Activated T-cell treated with anti-CD3 and anti-CD28 coated beads for 48 hours (primary cell): ENCODE data around the gene PNPLA7.
"Not testable (repeated sequence)": the region's sequence is repeated elsewhere in the genome, so short reads cannot be mapped to it uniquely, and the experiment has no call there.

Experiments
- DNase-seq: peaks from one replicate; pipeline ENCODE4 v3.0.0-alpha.2; 2020; ENCODE audit warnings: low read depth

Gene PNPLA7

DNA sequence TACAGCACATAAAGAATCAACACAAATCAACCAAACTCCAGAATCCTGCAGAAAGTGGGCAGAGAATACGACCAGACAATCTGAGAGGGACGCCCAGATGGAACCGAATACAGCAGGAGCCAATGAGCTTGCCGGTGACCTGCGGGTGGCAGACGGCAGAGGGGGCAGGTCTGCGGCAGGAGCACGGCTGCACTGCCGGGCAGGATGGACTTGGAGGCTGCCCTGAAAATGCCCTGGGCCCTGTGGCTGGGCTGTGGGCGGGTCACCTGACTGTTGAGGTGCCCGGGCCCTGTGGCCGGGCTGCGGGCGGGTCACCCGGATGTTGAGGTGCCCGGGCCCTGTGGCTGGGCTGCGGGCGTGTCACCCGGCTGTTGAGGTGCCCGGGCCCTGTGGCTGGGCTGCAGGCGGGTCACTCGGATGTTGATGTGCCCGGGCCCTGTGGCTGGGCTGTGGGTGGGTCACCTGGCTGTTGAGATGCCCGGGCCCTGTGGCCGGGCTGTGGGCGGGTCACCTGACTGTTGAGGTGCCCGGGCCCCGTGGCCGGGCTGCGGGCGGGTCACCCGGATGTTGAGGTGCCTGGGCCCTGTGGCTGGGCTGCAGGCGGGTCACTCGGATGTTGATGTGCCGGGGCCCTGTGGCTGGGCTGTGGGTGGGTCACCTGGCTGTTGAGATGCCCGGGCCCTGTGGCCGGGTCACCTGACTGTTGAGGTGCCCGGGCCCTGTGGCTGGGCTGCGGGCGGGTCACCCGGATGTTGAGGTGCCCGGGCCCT lies 36.2 kb downstream of the PNPLA7 start:
- not testable (repeated sequence) for DNase-seq

DNA sequence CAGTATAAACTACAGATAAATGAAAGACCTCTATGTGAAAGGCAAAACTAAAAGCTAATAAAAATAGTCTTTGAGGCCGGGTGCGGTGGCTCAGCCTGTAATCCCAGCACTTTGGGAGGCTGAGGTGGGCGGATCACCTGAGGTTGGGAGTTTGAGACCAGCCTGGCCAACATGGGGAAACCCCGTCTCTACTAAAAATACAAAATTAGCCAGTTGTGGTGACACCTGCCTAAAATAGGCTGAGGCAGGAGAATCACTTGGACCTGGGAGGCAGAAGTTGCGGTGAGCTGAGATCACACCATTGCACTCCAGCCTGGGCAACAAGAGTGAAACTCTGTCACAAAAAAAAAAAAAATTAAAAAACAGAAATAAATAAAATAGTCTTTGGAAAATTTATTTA lies 37.1 kb downstream of the PNPLA7 start:
- DNase-seq = not testable (repeated sequence)

DNA sequence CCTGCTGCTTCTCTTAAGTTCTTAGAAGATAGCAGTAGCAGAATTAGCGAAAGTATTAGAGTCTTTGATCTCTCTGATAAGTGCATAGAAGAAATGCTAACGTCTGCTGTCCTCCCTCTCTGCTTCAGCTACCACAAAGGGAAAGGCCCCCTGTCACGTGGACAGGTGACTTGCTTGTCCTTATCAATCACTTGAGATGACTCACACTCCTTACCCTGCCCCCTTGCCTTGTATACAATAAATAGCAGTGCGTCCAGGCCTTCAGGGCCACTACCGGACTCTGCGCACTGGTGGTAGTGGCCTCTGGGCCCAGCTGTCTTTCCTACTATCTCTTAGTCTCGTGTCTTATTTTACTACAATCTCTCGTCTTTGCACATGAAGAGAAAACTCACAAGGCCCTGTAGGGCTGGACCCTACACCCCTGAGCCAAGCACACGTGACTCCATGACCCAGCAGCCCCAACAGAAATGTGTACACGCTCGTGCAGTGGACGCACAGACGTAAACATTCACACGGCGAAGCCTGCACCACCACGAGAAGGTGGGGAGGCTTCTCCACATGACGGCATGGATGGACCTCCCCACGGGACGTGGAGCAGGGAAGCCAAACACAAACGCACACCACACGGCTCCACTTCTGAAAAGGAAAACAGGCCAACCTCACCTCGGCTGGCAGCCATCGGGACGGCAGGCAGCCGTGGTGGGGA lies 38.3 kb downstream of the PNPLA7 start:
- DNase-seq = no peak

DNA sequence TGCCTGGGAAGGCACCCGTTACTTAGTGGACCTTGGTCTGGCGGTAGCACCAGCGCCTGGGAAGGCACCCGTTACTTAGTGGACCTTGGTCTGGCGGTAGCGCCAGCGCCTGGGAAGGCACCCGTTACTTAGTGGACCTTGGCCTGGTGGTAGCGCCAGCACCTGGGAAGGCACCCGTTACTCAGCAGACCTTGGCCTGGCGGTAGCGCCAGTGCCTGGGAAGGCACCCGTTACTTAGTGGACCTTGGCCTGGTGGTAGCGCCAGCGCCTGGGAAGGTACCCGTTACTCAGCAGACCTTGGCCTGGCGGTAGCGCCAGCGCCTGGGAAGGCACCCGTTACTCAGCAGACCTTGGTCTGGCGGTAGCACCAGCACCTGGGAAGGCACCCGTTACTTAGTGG lies 39.1 kb downstream of the PNPLA7 start:
- DNase-seq = not testable (repeated sequence)

DNA sequence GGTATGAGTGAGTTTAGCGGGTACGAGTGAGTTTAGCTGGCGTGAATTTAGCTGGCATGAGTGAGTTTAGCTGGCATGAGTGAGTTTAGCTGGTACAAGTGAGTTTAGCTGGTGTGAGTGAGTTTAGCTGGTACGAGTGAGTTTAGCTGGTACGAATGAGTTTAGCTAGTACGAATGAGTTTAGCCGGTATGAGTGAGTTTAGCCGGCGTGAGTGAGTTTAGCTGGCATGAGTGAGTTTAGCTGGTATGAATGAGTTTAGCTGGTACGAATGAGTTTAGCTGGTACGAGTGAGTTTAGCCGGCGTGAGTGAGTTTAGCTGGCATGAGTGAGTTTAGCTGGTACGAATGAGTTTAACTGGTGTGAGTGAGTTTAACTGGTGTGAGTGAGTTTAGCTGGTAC lies 41.0 kb downstream of the PNPLA7 start:
- DNase-seq = no peak

DNA sequence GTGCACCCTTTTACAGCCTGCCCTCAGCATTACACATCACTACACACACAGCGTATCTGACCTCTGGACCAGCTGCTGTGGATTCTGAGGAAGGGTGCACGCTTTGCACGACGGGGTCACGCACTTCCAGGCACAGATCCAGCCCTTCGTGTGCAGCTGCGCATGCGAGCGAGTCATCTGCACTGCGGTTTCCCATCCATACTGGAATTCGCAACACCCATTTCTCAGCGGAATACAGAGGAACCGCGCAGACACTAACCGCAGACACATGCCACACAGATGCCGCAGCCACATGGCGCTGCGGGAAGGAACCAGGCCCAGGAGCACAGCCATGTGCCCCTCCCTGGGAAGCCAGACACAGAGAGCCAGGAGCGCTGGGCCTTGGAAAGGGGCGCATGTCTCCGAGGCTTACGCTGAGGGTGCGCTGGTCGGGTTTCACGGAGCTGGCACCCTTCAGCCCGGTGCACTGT lies 43.5 kb downstream of the PNPLA7 start:
- DNase-seq = no peak

DNA sequence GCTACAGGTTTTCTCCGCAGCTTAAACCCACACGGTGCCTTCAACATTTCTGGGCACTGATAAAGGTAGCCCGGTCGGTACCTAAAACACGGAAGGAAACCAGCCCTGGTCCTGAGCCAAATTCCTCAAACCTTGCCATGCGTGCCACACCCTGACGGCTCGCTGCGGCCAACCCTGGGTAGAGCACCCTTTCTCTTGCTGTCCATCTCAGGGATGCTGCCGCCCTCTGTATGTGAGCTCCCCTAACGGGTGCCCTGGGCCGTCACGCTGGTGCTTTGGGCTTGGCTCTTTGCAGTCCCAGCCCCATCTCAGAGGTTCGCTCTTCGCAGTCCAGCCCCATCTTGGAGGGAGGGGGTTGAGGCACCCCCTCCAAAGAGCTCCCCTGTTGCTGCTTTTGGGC lies 43.9 kb downstream of the PNPLA7 start:
- no peak for DNase-seq

DNA sequence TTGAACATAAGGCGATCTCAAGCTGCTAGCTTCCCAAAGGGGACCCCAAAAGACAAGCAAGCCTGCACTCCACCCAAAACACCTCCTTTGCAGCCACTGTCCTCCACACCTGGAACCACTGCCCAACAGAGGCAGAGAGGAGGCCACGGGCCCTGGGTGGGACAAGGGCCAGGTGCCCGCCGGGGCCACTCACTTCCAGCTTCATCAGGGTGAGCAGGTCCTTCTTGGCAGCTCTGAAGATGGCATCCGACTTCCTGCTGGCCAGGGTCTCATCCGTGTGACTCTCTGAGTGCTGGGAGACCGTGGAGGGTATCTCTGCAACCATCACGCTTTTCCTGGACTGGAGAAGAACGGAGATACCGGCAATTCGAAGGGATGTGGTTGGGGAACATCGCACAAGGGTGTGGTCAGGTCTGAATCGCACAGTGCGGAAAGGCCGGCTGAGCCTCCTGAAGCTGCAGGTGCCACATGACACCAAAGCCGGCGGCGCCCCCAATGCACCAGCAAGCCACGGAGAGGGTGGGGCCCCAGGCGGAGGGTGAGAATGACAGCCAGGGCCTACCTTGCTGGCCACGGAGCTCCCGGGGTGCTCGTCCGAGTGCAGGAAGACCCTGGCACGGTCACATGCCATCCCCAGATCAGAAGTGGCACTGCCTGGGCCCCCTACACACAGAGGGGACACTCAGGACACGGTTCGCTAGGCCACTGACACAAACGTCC lies 44.6 kb downstream of the PNPLA7 start:
- DNase-seq = no peak

DNA sequence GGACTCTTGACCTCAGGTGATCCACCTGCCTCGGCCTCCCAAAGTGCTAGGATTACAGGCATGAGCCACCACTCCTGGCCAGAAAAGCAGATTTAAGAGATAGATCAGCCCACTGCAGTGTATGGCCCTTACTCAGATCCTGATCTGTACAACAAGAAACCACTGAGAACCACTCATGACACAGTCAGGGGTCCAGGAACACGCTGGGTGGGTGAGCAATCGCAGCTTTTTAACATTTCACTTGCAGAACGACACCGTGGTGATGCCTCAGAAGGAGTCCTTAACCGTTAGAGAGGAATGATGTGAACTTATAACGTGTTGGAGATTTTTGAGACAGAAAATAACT lies 45.8 kb downstream of the PNPLA7 start:
- DNase-seq = no peak

DNA sequence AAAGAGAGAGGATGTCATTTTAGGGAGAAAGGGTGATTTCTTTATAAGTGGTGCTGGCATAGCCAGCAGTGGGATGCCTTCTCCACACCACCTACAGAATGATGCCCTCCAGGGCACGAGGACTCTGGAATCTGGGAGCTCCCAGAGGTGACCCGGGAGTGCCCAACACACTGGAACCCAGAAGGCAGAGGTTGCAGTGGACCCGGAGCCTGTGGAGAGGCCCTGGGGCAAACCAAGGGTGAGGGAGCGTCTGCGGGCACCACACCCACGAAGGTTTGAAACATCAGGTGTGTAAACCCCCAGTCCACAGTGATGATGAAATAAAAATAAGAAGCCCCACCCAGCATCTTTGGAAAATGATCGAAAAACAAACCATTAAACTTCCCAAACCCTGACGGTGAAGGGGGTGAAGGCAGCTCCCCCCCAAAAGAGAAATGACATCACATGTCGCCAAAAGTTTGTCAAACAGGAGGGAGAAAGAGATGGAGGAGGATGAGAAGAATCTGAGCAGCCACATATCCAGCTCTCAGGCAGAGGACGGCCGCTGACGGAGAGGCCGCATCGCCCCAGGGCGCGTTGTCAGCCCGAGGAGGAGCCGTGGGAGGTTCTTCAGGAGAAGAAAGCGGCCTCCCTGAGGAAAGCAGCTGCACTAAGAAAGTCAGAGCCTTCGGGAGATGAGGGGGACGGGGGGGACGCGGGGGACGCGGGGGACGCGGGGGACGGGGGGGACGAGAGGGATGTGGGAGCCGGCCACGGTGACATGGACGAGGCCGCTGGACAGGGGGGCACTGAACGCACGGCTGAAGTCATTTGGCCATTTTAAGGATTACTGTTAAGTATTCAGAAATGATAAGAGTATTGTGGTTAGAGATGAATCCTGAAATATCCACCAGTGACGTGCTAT lies 47.9 kb downstream of the PNPLA7 start:
- DNase-seq = no peak

DNA sequence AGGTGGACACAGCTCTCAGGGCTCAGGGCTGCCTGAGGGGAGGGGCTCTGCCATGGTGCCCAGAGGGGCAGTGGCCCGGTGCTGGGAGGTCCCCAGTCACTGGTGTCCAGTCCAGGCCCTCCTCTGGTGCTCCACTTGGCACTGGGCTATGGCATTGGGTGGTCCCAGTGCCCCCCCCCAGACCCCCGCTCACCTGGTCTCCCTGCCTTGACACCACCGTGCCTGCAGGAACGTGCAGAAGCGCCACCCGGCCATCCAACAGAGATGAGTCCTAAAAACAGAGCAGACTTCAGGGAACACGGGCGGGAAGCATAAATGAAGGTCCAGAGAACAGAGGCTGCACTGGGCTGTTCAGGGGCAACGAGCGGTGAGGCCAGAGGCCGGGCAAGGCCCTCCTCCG lies 48.7 kb downstream of the PNPLA7 start:
- no peak for DNase-seq

DNA sequence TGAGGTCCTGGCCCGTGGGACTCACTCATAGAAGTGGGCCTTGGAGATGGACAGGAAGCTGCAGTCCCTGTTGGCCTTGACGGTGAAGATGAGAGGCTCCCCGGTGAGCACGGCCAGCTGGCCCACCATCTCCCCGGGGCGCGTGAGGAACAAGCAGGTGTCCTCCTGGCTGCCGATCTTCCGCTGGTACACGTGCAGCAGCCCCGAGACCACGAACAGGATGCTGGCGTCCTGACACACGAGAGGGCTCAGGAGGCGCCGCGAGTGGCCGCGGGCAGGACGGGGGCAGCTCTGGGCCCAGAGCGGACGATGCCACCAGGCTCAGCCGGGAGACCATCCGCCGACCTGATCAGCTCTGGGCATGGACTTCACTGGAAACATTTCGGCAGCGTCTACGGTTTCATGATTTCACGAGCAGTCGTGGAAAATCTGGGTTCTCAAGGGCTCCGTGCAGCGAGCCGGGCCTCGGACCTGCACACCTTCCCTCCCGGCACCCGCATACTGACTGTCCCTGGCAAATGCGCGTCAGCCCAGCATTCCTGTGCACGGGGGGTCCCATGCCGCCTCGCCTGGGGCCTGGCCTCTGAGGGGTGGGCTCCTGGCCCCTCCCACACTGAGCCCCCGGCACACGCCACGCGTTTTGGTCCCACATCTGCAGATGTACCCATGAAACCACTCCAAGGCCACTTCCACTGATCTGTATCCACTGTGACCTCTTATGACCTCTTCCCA lies 49.4 kb downstream of the PNPLA7 start:
- no peak for DNase-seq

DNA sequence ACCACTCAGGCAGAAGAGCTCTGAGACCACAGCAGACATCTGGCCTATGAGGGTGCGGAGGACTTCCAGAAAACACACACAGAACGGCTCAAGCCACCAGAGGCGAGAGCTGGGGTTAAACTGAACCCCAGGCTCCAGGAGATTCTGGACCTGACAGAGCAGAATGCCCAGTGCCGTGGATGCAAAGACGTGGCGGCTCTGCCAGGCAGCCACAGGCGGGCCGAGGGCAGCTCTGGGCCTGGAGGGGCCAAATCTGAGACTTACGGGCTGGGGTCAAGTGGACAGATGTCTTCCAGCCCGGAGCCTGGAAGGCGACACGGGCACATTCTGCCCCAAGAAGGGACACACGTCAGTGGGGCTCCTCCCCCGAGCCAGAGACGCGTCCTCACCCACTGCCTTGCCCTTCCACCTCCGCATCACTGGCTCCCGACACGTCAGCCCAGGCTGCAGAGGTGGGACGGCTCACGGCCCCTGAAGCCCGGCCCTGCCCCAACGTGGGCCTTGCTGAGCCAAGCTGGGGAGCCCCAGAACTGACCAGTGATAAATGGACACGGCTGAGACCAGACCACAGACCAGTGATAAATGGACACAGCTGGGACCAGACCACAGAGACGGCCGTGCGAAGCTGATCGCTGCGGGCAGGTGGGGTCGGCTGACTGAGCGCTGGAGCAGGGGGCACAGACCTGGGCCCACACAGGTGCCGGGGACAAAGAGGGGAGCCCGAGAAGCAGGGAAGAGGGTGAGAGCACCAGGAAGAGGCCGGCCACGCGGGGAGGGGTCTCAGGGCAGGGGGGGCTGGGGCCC lies 50.1 kb downstream of the PNPLA7 start:
- no peak for DNase-seq

DNA sequence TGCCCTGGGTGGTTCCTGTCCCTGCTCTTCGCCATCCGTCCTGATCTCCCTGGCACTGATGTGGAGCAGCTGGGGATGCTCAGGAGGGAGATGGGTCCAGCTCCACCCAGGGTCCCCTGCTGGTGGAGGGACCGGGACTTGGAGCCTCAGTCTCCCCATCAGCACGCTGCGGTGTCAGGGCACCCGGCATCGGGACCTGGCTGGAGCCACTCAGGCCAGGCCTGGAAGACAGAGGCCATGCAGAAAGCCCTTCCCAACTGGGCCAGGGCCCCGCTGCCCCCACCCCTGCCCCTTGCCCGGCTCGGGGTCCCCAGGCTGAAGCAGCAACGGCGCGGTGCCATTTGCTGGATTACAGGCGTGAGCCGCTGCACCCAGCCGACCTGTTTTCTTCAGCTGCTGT lies 50.8 kb downstream of the PNPLA7 start:
- DNase-seq = no peak

DNA sequence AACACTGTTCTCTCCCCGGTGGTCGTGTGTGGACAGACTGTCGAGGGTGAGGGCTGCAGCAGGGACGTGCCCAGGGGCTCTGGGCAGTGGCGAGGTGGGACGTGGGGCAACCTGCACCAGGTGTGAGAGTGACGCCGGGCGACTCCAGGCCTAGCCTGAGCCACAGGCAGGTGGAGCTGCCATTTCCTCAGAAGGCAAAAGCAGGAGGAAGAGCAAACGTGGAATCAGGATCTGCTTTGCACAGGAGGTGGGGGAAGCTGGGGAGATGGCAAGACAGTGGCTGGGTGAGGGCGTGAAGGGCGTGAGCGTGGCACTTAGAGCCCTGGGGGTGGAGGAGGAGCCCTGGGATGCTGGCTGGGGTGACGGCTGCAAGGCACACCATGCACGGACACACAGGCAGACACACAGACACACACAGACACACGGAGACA lies 51.5 kb downstream of the PNPLA7 start:
- DNase-seq = no peak

DNA sequence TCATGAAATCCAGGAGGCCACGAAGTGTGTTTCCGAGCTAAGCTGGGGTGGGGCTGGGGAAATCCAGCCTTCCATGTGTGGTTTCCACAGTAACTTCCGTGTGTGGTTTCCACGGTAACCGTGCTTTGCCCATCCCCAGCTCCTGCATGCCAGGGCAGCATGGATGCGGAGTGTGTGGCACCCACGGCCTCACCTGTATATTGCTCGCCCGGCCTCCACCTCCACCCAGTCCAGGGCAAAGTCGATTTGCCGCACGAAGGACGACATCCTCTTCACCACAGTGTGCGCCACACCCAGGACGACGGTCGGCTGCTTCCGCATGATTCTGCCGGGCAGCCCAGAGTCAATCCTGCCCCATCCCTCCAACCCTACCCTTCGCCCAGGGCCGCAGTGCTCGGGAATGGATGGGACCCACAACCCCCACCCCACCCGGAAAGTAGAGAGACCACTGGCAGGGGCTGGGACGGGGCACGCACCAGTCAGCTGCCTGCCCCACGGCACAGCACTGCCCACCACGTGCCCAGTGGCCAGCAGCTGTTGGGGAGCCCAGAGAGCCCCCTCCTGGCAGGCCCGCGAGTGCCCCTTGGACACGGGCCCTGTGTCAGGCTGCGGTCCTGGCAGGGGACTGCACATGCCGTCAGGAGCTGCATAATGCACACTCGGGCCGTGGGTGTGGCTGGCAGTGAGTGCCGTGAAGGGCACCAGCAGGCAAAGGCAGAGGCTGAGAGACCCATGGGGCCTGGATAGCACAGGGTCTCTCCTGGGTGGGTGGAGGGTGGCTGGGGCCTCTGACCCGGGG lies 52.1 kb downstream of the PNPLA7 start:
- no peak for DNase-seq

DNA sequence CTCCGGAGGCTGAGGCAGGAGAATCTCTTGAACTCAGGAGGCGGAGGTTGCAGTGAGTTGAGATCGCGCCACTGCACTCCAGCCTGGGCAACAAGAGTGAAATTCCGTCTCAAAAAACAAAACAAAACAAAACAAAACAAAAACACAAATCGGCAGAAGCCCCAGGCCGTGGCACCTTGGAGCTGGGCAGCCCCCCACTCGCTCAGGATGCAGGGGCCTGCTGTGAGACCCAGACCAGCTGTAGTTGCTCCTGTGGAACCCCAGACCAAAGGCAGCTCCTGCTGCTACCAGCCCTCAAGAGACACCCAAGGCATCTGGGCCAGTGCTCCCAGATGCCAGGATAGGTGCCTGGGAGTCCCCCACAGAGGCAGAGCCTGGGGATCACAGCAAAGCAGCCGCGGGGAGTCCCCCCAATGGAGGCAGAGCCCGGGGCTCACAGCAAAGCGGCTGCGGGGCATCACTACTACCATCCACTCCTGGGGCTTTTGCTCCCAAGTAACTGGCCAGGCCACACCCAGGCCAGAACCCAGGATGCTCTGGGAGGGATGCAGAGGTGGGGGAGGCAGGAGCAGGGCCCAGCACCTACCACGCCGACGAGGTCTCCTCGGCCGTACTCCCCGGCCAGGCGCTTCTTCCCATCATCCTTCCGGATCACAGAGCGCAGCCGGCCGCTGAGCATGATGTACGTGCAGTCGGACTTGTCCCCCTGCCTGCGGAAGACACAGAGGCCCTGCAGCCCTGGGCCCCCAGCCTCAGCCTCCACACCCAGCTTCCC lies 53.4 kb downstream of the PNPLA7 start:
- DNase-seq = no peak

DNA sequence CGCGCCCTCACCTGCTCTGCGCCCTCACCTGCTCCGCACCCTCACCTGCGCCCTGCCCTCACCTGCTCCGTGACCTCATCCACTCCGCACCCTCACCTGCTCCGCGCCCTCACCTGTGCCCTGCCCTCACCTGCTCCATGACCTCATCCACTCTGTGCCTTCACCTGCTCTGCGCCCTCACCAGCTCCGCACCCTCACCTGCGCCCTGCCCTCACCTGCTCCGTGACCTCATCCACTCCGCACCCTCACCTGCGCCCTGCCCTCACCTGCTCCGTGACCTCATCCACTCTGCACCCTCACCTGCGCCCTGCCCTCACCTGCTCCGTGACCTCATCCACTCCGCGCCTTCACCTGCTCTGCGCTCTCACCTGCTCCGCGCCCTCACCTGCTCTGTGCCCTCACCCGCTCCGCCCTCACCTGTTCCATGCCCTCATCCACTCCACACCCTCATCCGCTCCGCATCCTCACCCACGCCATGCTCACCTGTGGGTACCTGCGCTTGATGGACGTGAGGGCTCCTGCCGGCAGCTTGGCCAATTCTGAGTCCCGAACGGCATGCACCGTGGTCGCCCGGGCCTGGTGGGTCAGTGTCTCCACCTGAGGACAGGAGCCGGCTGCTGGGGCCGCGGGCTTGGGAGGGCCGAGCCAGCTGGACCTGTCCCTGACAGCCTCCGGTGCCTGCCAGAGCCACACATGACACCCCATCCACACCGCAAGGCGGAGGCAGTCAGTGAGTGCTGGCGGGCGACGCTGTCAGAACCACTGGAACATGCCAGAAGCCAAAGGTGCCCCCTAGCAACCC lies 55.5 kb downstream of the PNPLA7 start:
- no peak for DNase-seq
